Measurements from ENCODE around the gene CDK1. TPM values are rescaled to one million over a fixed set of nuclear protein-coding genes. Genes with fewer than 3 reads are reported as not detected.

The CDK1 gene
- polyA plus RNA-seq, 1 donor (not counting 4 experiments of a cell fraction or from before 2014, with no cell fraction given) = 43.8 TPM

DNA sequence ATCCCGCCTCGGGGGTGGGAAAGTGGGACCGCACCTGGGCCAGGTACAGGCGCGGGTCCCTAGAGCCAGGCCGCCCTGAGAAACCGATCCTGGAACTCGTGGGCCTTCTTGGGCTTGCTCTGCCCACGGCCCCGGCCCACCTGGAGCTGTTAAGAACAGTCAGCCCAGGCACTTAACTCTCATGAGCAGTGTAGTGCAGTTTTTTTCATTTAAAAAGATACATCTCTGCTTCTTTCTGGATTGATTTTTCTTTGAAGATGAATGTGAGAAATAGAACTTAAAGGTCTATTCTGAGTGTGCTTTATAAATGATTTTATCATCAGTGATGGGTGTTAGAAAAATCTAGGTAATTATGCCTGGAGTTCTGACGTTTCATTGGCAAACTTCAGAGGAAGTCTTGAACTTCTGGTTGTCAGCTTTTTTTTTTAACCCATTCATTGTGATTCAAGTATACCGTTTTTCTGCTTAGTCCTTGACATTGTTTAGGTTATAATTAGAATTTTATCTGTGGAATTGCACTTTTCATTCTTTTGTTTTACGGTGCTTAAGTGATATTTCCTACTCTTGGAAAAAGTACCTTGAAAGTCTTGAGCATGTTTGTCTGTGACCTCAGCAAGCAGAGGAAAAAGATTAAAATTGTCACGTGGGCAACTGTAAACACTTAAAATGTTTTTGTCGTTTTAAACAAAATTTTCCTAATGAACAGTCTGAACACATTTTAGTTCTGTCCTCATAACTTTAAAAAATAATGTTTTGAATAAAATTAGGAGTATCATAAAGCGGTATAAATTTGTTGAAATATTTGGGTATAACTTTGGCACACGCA, 906 bp downstream of the CDK1 start:
- no peak for FAIRE-seq
- Histone ChIP-seq H4K20me1 (ENCODE audit: control insufficient read depth, extremely low read depth, insufficient read depth, low read length) (no peaks in the 10 kb centered on the region), H3K4me1 (ENCODE audit: control insufficient read depth, extremely low read depth, insufficient read depth, low read length) (peaks cover 15% of the 10 kb centered on the region), H3K9ac (ENCODE audit: control insufficient read depth, extremely low read depth, insufficient read depth, low read length) (peak overlapping the region; percentile 85), H3K4me2 (ENCODE audit: control insufficient read depth, extremely low read depth, insufficient read depth, low read depth, low read length) (peak overlapping the region; percentile 88), H3K27ac (ENCODE audit: control insufficient read depth, insufficient read depth, low read length) (peak overlapping the region; percentile 72), H3K9me3 (ENCODE audit: control insufficient read depth, low read depth, low read length) (no peaks in the 10 kb centered on the region), H3K36me3 (ENCODE audit: control insufficient read depth in 2 of 2, extremely low read depth in 1 of 2, insufficient read depth in 2 of 2, low read length in 2 of 2) (peaks cover under 1 to 2% of the 10 kb centered on the region in 2 experiments), H3K27me3 (ENCODE audit: control insufficient read depth, extremely low read depth, insufficient read depth, low read length) (no peaks in the 10 kb centered on the region), H3K9me1 (ENCODE audit: control insufficient read depth, extremely low read depth, insufficient read depth, low read length) (no peaks in the 10 kb centered on the region), H3K79me2 (ENCODE audit: control insufficient read depth, insufficient read depth, low read length) (peaks cover 56% of the 10 kb centered on the region), H3K4me3 (ENCODE audit: control insufficient read depth in 2 of 3, extremely low read depth in 1 of 3, insufficient read depth in 2 of 3, low read depth in 1 of 3, low read length in 3 of 3) (peak overlapping the region; percentile 61 to 93 (median 86)), H2AFZ (ENCODE audit: control insufficient read depth, low read length) (peak overlapping the region; percentile 54)
- no peak for DNase-seq (ENCODE audit: low read depth, low spot score)
- TF ChIP-seq, protein P1, sequence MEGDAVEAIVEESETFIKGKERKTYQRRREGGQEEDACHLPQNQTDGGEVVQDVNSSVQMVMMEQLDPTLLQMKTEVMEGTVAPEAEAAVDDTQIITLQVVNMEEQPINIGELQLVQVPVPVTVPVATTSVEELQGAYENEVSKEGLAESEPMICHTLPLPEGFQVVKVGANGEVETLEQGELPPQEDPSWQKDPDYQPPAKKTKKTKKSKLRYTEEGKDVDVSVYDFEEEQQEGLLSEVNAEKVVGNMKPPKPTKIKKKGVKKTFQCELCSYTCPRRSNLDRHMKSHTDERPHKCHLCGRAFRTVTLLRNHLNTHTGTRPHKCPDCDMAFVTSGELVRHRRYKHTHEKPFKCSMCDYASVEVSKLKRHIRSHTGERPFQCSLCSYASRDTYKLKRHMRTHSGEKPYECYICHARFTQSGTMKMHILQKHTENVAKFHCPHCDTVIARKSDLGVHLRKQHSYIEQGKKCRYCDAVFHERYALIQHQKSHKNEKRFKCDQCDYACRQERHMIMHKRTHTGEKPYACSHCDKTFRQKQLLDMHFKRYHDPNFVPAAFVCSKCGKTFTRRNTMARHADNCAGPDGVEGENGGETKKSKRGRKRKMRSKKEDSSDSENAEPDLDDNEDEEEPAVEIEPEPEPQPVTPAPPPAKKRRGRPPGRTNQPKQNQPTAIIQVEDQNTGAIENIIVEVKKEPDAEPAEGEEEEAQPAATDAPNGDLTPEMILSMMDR (optimal IDR thresholded peaks at IDR 0.05 in 1 of 3, IDR thresholded peaks at IDR 0.05 in 1 of 3, conservative IDR thresholded peaks at IDR 0.05 in 1 of 3; ENCODE audit: extremely low read depth in 1 of 3, insufficient read depth in 2 of 3, low read length in 3 of 3) = no peak
- TF ChIP-seq EZH2 (IDR thresholded peaks at IDR 0.05; ENCODE audit: low read length) = no peak
- dilution Hi-C loops (cut with MboI; ENCODE audit: extremely low pct_ligation_motif_present, low sequenced_read_pairs) = no loop called here

DNA sequence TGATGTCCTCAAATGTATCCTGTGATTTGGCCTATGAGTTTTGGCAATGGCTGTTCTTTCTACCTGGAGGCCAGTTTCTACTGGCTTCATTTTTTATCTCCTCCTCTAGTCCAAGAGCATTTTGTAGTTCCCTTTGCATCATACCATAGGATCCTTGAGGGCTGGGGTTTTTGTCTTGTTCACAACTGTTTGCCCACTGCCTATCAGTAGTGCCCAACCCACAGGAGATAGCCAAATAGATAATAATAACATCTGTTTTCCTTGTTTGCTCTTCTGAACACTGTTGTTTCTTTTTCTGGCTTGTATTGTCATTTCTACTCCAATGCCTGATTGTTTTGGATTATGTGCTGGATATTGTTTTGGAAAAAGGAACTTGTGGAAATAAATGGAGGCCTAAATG, 3.4 kb downstream of the CDK1 start:
- H3K4me2 ChIP-seq (ENCODE audit: control insufficient read depth, extremely low read depth, insufficient read depth, low read depth, low read length) = peak overlapping the region; percentile 35
- H2AFZ ChIP-seq (ENCODE audit: control insufficient read depth, low read length) = peak overlapping the region; percentile 54
- dilution Hi-C loops (cut with MboI; ENCODE audit: extremely low pct_ligation_motif_present, low sequenced_read_pairs) = no loop called here
- peaks cover 15% of the 10 kb centered on the region for H3K4me1 ChIP-seq (ENCODE audit: control insufficient read depth, extremely low read depth, insufficient read depth, low read length)
- H4K20me1 ChIP-seq (ENCODE audit: control insufficient read depth, extremely low read depth, insufficient read depth, low read length) = no peaks in the 10 kb centered on the region
- TF ChIP-seq, protein P1 (optimal IDR thresholded peaks at IDR 0.05 in 1 of 3, IDR thresholded peaks at IDR 0.05 in 1 of 3, conservative IDR thresholded peaks at IDR 0.05 in 1 of 3; ENCODE audit: extremely low read depth in 1 of 3, insufficient read depth in 2 of 3, low read length in 3 of 3) = no peak
- TF ChIP-seq EZH2 (IDR thresholded peaks at IDR 0.05; ENCODE audit: low read length) = no peak
- DNase-seq (ENCODE audit: low read depth, low spot score) = no peak
- no peak overlapping the region for H3K4me3 ChIP-seq (ENCODE audit: control insufficient read depth in 2 of 3, extremely low read depth in 1 of 3, insufficient read depth in 2 of 3, low read depth in 1 of 3, low read length in 3 of 3)
- FAIRE-seq = no peak
- H3K36me3 ChIP-seq (ENCODE audit: control insufficient read depth in 2 of 2, extremely low read depth in 1 of 2, insufficient read depth in 2 of 2, low read length in 2 of 2) = peaks cover 2 to 4% of the 10 kb centered on the region in 2 experiments
- H3K9ac ChIP-seq (ENCODE audit: control insufficient read depth, extremely low read depth, insufficient read depth, low read length) = no peak overlapping the region
- no peak overlapping the region for H3K27ac ChIP-seq (ENCODE audit: control insufficient read depth, insufficient read depth, low read length)
- no peaks in the 10 kb centered on the region for H3K9me1 ChIP-seq (ENCODE audit: control insufficient read depth, extremely low read depth, insufficient read depth, low read length)
- peaks cover 79% of the 10 kb centered on the region for H3K79me2 ChIP-seq (ENCODE audit: control insufficient read depth, insufficient read depth, low read length)
- no peaks in the 10 kb centered on the region for H3K9me3 ChIP-seq (ENCODE audit: control insufficient read depth, low read depth, low read length)
- H3K27me3 ChIP-seq (ENCODE audit: control insufficient read depth, extremely low read depth, insufficient read depth, low read length) = no peaks in the 10 kb centered on the region
